Measurements from ENCODE around the gene KCTD16.

DNA sequence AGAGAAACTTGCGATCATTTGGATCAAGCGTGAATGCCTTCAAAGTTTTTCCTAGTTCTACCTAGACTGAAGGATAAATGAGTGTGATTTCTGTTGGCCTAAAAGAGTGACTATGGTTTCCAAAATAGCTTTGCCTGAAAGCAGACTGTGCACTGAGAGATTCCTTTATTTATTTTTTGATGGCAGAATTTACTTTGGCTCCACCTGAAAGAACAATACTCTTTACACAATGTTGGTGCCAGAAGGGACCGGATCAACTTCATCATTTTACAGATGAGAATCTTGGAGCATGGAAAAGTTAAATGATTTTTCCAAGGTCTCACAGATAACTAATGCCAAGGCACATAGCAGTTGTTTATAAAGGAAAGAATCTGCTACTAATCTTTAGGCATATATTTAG is 199.6 kb downstream of the KCTD16 start:
- TF ChIP-seq, protein P1, sequence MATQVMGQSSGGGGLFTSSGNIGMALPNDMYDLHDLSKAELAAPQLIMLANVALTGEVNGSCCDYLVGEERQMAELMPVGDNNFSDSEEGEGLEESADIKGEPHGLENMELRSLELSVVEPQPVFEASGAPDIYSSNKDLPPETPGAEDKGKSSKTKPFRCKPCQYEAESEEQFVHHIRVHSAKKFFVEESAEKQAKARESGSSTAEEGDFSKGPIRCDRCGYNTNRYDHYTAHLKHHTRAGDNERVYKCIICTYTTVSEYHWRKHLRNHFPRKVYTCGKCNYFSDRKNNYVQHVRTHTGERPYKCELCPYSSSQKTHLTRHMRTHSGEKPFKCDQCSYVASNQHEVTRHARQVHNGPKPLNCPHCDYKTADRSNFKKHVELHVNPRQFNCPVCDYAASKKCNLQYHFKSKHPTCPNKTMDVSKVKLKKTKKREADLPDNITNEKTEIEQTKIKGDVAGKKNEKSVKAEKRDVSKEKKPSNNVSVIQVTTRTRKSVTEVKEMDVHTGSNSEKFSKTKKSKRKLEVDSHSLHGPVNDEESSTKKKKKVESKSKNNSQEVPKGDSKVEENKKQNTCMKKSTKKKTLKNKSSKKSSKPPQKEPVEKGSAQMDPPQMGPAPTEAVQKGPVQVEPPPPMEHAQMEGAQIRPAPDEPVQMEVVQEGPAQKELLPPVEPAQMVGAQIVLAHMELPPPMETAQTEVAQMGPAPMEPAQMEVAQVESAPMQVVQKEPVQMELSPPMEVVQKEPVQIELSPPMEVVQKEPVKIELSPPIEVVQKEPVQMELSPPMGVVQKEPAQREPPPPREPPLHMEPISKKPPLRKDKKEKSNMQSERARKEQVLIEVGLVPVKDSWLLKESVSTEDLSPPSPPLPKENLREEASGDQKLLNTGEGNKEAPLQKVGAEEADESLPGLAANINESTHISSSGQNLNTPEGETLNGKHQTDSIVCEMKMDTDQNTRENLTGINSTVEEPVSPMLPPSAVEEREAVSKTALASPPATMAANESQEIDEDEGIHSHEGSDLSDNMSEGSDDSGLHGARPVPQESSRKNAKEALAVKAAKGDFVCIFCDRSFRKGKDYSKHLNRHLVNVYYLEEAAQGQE (IDR thresholded peaks at IDR 0.05; ENCODE audit: insufficient read depth in 1 of 2, low read depth in 2 of 2, low read length in 1 of 2) = no peak
- no peak for TF ChIP-seq POLR2AphosphoS5 (IDR thresholded peaks at IDR 0.05; ENCODE audit: low read depth, low read length)

Data from Panc1 (cell line).